Raji (cell line): ENCODE data around the gene MRPL47.
A peak's percentile ranks its signal among the peaks of the same experiment; 100 is the strongest.

ENCODE experiments used
- POLR2A ChIP-seq: IDR thresholded peaks from 2 replicates; pipeline ENCODE4 v1.6.1; 2011; ENCODE audit warnings: low read depth, low read length, control low read depth; ENCODE audit not compliant: insufficient read depth

MRPL47 gene

DNA sequence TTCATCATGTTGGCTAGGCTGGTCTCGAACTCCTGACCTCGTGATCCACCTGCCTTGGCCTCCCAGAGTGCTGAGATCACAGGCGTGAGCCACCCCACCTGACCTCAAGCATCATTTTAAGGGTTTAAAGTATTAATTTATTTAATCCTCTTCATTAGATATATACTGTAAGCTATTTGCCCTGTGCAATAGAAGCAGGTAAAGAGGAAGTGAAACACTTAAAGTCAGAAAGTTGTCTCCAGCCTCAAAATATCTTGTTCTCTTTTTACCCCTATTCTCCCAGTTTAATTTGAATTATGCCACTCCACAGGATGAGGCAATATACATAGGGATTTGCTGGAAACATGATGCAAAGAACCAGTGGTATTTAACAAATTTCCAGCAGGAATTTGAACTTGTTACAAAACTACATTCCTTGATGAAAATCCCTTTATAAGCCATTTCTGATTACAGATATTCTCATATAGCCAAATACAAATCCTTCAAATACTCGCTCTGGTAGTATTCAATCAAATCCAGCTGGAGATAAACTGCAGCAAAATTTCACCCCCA lies 2.2 kb upstream of the MRPL47 start:
- no peak for TF ChIP-seq POLR2A

DNA sequence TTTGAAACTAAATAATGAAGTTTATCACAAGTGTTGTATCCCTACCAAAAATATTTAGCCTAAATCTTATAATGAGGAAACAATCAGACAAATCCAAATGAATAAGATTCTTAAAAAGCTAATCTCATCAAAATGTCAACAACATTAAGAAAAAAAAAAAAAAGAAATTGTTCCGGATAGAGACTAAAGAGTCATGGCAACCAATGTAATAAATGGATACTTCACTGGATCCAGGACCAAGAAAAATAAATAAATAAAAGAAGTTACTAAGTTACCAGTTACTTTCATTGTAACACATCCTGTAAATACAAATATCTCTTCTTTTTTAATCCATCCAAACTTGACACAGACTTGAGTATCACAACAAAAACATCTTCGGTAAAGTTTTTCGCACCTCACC lies 607 bp downstream of the MRPL47 start:
- no peak for TF ChIP-seq POLR2A

DNA sequence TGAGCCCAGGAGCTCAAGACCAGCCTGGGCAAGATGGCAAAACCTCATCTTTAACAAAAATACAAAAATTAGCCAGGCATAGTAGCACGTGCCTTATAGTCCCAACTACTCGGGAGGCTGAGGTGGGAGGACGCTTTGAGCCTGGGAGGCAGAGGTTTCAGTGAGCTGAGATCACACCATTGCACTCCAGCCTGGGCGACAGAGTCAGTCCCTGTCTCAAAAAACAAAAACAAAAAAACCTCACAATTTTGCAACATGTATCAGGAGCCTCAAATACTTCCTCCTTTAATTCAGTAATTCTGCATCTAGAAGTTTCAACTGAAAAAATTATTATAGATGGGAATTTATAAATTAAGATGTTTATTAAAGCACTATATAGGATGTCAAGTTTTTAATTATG lies 1.1 kb downstream of the MRPL47 start:
- no peak for TF ChIP-seq POLR2A

DNA sequence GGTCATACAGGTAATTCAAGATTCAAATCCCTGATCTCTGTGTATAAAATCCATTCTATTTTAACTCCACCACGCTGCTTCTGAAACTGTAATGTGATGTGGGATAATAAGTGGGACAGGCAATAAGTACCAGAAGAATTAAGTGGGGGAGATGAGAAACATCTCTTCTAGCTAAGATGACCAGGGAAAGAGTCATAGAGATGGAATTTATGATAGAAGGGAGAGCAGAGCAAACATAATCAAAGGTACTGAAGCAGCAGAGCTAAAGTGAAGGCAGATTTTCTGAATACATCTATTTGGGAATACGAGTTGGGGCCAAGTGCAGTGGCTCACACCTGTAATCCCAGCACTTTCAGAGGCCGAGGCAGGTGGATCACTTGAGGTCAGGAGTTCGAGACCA lies 4.9 kb downstream of the MRPL47 start:
- TF ChIP-seq POLR2A, result no peak

DNA sequence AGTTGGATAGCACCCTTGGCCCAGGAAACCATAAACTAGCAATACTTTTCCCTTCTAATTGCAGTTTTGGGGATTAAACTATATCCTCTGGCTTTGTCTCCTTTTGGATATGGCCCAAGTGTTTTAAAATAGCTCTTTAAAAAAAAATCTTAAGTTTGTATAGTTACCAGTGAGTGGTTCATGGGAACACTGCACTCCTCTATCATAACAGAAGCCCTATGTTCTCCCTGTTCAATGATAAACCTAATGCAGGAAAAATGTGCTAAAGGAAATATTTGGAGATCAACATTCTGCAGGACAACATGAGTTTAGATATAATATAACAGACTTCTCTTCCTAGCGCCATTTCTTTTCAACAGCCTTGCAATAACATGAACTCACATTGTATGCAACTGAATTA lies 13.1 kb downstream of the MRPL47 start:
- no peak for TF ChIP-seq POLR2A

DNA sequence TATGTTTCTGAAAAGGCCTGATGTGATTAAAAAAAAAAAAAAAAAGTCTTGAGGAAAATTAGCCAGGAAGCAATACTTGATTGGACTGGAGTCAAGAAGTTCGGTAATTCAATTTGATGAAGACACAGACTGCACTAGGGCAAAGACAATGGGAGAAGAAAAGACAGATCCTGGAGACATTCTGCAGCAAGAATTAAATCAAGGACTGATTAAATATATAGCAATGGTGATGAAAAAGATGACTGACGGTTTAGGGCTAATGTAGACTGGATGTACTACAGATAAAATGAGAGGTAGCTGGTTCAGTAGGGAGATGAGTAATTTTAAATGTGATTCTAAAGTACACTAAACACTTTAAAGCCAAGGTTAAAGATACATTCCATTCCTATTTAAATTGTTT lies 13.8 kb downstream of the MRPL47 start:
- no peak for TF ChIP-seq POLR2A

DNA sequence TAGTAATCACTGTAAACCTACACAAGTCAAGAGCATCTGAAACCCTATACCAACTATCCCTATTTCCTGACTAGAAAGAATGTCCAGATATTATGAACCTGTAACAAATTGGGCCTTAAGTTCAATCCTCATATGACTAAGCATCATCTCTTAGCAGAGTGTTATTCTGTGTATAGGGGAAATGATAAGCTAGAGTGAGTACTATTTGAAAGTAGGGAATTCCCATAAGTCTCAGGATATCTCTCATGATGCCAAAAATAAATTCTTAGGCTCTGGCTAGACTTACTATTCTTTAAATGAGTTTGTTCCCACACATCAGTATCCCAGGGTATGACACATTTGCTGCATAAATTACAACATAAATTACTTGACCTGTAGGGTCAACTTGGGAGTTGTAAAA lies 15.3 kb downstream of the MRPL47 start:
- TF ChIP-seq POLR2A, result no peak

DNA sequence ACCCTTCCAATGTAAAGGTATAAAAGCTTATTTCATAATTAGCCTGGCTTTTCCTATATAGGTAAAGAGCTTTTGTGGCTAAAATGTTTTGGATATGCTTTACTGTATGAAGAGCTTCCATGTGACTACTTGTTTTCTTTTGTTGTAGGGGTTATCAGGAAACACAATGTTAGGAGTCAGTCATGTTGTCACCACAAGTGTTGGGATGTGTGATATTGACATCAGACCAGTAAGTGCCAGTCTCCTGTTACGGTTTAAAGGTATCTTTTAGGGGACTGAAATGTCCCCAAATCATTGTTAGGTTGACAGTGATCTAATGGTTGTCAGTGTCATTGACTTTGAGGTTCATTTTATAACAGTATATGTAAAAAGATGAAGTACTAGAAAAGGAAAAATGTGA lies 23.4 kb downstream of the MRPL47 start:
- TF ChIP-seq POLR2A, result no peak

DNA sequence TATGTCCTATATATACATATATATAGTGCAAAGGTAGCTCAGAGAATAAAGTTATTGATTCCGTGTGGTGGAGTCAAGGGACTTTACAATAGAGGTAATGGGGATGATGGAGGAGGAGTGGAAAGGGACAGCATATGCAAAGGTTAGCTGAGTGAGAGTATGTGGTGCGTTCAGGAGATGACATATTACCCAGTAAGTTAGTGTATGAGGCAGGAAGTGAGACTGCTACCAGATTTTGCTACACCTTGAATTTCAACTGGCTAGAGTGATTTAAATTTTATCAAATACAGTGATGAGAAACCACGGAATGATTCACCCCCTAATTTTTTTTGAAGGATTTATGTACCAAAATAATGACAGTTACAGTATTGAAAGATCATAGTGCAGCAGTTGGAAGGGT lies 38.9 kb downstream of the MRPL47 start:
- no peak for TF ChIP-seq POLR2A

DNA sequence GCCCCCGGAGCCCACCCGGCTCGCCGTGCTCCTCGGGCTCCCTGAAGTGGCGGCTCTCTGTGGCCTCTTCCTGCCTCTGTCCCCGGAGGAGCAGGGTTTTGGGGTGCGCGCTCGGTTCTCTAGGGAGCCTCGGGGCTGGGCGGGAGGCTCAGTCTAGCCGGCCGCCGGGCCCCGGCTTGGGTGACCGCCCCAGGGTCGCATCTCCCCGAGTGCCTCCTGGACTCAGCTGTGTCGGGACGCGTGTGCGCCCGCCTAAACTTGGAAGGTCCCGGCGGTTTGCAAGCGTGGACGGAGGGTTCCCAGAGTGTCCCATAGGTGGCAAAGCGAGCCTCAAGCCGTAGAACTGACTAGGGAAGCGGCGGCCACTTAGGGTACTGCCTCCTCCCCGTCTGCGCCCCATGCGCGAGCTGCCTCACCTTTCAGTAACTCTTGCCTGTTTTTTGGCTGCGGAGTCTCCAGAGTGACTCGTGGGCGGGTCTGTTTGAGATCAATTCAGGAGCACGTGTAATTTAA lies 41.1 kb downstream of the MRPL47 start:
- TF ChIP-seq POLR2A, result peak; percentile 5

DNA sequence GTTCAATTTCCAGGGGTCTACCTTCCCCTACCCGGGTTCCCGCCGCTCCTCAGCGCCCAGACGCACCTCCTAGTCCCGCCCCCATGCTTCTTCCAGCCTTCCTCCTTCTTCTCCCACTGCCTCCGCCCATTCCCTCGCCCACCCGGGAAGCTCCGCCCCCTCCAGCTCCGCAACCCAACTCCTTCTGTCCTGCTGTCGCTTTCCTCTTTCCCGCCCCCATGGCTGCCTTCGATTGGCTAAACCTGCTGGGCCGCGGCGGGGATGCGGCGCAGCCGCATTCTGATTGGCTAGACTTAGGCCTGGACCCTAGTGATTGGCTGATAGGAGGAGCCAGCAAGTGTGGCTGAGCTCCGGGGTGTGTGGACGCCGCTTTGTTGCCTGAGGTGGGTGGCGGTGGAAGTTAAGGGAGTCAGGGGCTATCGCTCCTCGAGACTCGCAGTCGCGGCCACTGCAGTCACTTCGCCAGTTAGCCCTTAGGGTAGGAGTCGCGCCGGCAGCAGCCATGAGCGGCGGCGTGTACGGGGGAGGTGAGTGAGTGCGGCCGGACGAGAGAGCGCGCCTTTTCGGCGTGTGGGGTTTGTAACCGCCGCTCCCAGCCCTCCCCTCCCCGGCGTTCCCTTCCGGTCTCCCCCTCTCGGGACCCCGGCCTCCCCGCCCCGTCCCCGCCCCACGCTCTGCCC lies 41.7 kb downstream of the MRPL47 start, which contains the start of gene ACTL6A:
TSS of gene ACTL6A (plus strand) at position 336 of the 680 bp plus-strand sequence. CDS start at position 503, 167 bp downstream.
- TF ChIP-seq POLR2A, result peak; percentile 97

DNA sequence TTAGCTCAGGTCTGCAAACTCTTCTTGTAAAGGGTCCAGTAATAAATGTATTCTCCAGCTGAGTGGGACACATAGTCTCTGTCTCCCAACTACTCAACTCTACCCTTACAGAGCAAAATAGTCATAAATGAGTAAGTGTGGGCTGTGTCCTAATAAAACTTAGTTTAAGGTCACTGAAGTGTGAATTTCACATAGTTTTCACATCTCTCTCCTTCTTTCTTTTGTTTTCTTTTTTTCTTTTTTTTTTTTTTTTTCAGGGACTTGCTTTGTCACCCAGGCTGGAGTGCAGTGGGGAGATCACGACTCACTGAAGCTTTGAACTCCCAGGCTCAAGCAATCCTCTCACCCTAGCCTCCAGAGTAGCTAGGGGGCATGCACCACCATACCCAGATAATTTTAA lies 43.6 kb downstream of the MRPL47 start:
- TF ChIP-seq POLR2A, result no peak

DNA sequence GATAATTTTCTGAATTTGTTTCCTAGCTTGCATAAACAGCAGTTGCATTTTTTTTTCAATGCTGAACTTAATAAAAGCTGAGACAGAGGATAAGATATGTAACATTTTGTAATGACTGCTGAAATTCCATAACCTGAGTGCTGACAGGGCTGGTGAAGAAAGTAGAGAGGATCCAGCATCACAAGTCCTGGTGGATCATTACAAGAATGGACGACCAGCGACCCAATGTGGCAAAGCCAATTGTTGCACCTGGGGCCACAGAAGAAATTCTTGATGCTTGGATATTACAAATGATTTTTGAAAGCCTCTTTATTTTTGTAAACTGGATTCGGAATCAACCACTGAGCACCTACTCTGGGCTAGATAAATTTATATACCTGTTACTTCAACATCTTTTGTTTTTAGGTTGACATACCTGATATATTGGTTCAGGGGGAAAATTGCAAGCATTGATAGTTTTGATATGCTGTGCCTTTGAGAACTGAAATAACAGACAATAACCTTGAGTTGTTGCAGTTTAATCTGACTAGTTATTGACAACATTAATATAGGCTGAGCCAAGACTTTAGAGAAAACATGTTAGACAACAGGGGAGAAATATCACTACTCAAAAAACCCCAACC lies 45.6 kb downstream of the MRPL47 start:
- TF ChIP-seq POLR2A, result no peak

DNA sequence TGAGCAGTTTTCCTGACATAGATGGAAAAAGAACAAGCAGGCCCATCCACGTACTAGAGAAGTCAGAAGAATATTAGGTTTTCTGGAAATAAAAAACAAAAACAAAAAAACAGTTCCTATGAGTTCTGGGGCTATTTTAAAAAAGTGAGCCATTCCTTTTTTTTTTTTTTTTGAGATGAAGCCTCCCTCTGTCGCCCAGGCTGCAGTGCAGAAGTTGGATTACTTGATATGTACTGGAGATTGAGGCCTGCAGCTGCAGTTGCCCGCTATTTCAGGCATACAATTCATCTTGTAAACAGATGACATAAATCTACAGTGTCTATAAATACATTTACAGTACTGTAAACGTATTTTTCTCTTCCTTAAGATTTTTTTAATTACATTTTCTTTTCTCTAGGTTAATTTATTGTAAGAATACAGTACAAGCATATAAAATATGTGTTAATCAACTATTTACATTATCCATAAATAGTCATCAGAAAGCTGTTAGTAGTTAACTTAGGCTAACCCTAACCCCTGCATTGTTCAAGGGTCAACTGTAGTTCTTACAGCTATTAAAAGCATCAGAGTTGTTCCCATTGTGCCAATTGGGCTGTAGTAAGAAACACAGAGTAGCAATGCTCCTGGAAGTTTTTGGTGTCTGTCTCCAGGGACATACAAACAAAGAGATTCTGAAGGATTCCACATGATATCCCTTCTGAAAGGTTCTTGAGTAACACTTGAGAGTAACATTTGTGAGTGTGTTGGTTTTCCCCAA lies 52.9 kb downstream of the MRPL47 start:
- TF ChIP-seq POLR2A, result no peak

DNA sequence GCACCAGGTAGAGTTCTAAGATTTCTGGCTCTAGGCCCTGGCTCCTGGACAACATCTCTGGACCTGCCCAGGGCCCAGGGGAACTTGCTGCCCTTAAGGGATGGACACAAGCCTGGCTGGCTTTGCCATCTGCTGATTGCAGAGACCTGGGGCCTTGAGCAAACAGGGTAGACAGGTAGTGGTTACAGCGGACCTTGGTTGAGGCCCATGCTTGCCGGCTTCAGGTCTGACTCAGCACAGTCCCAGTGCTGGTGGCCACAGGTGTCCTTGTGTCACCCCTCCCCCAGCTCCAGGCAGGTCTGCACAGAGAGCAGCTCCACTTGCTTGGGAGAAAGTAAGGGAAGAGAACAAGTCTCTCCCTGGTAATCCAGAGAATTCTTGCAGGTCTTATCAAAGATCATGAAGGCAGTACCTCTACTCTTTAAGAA lies 57.6 kb downstream of the MRPL47 start:
- TF ChIP-seq POLR2A, result no peak
